ENCODE data around the gene DLGAP4.
A peak's percentile ranks its signal among the peaks of the same experiment; 100 is the strongest.

Gene DLGAP4

DNA sequence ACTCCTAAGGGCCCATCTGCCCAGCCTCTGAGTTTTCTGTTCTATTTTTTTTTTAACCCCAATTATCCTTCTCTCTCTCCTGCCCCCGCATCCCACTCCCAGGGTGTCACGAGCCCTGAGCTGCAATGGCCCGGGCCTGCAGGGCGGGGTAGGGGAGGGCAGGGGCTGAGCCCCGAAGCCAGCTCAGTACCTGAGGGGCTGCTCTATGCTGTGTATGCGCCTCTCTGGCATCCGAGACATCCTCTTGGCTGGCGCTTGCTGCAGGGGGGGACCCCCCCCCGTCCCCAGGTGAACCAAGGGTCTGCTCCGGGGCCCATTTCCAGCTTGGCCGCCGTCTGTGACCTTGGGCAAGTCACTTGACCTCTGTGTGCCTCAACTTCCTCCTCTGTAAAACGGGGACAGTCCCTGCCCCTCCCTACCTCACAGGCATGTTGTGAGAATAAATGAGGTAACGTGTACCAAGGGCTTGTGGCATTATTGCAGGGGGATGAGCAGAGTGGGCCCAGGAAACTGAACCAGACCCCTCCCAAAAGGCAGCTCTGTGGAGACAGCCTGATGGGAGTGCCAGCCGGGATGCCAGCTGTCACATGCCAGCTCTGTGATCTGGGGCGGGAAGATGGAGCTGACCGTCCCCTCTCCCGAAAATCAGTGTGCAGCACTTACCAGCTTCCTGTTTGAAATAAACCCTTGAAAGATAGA is 222.2 kb downstream of the DLGAP4 start:
- no peak overlapping the region for H3K4me3 ChIP-seq (ENCODE audit: control insufficient read depth, low read depth, low read length)
- TF ChIP-seq, protein P1, sequence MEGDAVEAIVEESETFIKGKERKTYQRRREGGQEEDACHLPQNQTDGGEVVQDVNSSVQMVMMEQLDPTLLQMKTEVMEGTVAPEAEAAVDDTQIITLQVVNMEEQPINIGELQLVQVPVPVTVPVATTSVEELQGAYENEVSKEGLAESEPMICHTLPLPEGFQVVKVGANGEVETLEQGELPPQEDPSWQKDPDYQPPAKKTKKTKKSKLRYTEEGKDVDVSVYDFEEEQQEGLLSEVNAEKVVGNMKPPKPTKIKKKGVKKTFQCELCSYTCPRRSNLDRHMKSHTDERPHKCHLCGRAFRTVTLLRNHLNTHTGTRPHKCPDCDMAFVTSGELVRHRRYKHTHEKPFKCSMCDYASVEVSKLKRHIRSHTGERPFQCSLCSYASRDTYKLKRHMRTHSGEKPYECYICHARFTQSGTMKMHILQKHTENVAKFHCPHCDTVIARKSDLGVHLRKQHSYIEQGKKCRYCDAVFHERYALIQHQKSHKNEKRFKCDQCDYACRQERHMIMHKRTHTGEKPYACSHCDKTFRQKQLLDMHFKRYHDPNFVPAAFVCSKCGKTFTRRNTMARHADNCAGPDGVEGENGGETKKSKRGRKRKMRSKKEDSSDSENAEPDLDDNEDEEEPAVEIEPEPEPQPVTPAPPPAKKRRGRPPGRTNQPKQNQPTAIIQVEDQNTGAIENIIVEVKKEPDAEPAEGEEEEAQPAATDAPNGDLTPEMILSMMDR (IDR thresholded peaks at IDR 0.05; ENCODE audit: control insufficient read depth, insufficient read depth, low read depth, low read length, missing control alignments) = no peak
- no peak for DNase-seq (ENCODE audit: low read depth)

DNA sequence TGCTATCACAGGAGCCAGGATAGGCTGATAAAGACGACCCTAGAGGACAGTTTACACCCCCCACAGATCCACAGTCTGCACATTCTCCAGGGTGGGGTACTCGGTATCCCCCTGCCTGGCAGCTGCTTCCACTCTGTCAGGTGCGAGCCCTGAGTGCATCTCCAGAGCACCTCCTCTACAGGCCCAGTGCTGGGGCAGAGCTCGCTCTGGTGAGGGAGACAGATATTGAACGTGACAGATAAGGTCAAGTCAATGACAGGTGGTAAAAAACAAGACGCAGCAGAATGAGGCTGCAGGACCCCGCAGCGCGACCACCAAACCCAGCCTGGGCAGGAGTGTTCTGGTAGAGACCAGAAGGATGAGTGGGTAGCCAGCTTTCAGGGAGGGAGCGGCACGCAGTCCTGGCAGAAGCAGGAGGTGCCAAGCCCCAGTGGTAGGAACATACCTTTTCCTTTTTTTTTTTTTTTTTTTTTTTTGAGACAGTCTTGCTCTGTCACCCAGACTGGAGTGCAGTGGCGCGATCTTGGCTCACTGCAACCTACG is 222.8 kb downstream of the DLGAP4 start:
- no peak for DNase-seq (ENCODE audit: low read depth)
- TF ChIP-seq, protein P1 (IDR thresholded peaks at IDR 0.05; ENCODE audit: control insufficient read depth, insufficient read depth, low read depth, low read length, missing control alignments) = no peak
- H3K4me3 ChIP-seq (ENCODE audit: control insufficient read depth, low read depth, low read length) = no peak overlapping the region

DNA sequence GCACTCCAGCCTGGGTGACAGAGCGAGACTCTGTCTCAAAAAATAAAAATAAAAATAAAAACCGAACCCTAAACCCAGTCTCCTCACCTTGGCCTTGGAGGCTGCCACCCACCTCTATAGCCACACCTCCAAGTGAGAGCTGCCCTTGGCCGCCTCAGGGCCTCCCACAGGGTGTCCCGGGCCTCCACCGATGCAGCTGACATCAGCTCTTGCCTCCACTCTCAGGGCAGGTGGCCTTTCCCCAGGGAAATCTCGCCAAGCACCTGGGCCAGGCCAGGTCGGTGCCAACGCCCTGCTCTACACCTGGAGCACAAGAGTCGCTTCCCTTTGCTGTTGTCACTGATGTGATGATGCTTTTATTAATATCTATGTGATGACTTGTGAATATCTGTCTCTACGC is 226.2 kb downstream of the DLGAP4 start:
- TF ChIP-seq, protein P1 (IDR thresholded peaks at IDR 0.05; ENCODE audit: control insufficient read depth, insufficient read depth, low read depth, low read length, missing control alignments) = no peak
- DNase-seq (ENCODE audit: low read depth) = no peak
- no peak overlapping the region for H3K4me3 ChIP-seq (ENCODE audit: control insufficient read depth, low read depth, low read length)

DNA sequence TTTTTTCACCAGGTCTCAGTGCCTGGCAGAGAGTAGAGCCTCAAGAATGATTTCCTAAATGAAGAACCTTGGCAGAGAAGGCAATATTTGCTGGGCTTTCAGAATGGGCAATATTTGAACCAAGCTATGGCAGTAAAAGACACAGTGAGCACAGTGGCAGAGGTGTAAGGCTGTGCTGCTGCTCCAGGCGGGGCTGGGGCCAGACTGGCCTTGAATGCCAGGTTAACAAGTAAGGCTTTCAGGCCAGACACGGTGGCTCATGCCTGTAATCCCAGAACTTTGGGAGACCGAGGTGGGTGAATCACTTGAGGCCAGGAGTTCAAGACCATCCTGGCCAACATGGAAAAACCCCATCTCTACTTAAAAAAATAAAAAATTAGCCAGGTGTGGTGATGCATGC is 226.7 kb downstream of the DLGAP4 start:
- DNase-seq (ENCODE audit: low read depth) = no peak
- H3K4me3 ChIP-seq (ENCODE audit: control insufficient read depth, low read depth, low read length) = no peak overlapping the region

DNA sequence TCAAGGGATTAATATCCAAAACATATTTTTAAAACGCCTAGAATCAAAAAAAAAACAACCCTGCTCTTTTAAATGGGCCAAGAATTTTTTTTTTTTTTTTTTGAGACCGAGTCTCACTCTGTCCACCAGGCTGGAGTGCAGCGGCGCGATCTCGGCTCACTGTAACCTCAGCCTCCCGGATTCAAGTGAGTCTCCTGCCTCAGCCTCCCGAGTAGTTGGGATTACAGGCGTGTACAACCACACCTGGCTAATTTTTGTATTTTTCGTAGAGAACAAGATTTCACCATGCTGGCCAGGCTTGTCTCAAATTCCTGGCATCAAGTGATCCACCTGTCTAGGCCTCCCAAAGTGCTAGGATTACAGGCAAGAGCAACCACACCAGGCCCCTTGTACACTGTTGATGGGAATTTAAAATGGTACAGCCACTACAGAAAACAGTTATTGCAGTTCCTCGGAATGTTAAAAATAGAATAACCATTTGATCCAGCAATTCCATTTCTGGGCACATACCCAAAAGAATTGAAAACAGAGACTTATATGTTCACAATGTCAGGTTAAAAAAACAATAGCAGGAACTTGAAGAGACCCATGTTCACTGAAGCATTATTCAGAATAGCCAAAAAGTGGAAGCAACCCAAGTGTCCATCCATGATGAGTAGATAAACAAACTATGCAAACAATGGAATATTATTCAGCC is 232.0 kb downstream of the DLGAP4 start:
- no peak for DNase-seq (ENCODE audit: low read depth)
- no peak overlapping the region for H3K4me3 ChIP-seq (ENCODE audit: control insufficient read depth, low read depth, low read length)
- TF ChIP-seq, protein P1 (IDR thresholded peaks at IDR 0.05; ENCODE audit: control insufficient read depth, insufficient read depth, low read depth, low read length, missing control alignments) = no peak

More for the DNA sequence above, 226.7 kb downstream of the DLGAP4 start:
- TF ChIP-seq, protein P1 (IDR thresholded peaks at IDR 0.05; ENCODE audit: control insufficient read depth, insufficient read depth, low read depth, low read length, missing control alignments) = no peak

DNA sequence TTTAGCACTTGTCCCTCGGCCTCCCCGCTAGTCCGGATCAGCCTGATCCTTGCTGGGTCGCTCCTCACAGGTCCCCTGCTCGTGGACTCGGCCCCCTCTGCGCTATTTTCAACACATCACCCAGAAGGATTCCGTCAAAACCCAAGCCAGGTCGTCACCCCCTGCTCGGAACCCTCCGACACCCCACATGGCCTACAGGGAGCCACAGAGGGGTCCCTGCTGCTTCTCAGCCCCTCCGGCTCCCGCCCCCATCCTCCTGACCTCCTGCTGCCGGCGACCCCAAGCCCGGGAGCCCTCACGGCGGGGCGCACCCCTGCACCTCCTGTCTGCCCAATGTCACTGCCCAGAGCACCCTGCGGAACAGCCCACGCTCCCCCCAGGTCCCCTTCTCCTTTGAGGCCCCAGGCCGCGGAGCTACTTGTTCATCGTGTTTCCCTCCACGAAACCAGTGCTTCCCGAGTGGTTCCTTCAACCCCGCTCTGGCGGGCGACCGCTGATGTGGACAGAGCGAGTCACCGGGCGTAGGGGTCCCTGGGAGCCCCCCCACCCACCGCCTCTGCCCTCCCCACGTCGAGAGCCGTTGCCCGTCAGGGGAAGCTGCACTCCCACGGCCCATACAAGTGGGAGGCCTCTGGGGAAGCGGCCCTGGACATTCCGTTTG is 234.5 kb downstream of the DLGAP4 start:
- TF ChIP-seq, protein P1 (IDR thresholded peaks at IDR 0.05; ENCODE audit: control insufficient read depth, insufficient read depth, low read depth, low read length, missing control alignments) = no peak
- DNase-seq (ENCODE audit: low read depth) = no peak
- H3K4me3 ChIP-seq (ENCODE audit: control insufficient read depth, low read depth, low read length) = peak overlapping the region; percentile 97

All from AG09309 (cell line).